ENCODE data around the gene SH3BP5.

DNA sequence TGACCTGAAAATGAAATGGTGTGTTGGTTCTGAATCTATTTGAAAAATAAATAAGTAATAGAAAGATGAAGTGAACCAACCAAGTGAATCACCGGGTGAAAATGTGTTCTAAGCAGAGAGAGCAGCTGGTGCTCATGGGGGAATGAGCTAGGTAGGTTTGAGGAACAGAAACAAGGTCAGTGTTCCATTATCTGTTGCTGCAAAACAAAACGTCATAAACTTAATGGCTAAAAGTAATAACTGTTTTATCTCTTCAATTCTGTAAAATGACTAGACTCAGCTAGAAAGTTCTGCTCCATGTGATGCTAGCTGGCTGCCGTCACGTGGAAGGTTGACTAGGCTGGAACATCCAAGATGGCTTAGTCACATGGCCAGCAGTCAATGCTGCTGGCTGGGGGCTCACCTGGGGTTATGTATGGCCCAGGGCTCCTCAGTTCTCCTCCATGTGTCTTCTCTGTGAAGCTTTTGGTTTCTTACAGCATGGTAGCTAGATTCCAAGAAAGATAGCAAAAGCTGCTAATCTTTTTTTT, 13.3 kb upstream of the SH3BP5 start:
- TF ChIP-seq, protein P1, sequence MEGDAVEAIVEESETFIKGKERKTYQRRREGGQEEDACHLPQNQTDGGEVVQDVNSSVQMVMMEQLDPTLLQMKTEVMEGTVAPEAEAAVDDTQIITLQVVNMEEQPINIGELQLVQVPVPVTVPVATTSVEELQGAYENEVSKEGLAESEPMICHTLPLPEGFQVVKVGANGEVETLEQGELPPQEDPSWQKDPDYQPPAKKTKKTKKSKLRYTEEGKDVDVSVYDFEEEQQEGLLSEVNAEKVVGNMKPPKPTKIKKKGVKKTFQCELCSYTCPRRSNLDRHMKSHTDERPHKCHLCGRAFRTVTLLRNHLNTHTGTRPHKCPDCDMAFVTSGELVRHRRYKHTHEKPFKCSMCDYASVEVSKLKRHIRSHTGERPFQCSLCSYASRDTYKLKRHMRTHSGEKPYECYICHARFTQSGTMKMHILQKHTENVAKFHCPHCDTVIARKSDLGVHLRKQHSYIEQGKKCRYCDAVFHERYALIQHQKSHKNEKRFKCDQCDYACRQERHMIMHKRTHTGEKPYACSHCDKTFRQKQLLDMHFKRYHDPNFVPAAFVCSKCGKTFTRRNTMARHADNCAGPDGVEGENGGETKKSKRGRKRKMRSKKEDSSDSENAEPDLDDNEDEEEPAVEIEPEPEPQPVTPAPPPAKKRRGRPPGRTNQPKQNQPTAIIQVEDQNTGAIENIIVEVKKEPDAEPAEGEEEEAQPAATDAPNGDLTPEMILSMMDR (IDR thresholded peaks at IDR 0.05; ENCODE audit: poor library complexity) = no peak
- TF ChIP-seq EZH2phosphoT487 (IDR thresholded peaks at IDR 0.05; ENCODE audit: low read depth, severe bottlenecking, unreplicated experiment) (no peak), EZH2 (IDR thresholded peaks at IDR 0.05; ENCODE audit: borderline replicate concordance) (no peak)

Measured in hepatocyte (in vitro differentiated cells).